ENCODE results near the gene TNFAIP8L1.

The TNFAIP8L1 gene

DNA sequence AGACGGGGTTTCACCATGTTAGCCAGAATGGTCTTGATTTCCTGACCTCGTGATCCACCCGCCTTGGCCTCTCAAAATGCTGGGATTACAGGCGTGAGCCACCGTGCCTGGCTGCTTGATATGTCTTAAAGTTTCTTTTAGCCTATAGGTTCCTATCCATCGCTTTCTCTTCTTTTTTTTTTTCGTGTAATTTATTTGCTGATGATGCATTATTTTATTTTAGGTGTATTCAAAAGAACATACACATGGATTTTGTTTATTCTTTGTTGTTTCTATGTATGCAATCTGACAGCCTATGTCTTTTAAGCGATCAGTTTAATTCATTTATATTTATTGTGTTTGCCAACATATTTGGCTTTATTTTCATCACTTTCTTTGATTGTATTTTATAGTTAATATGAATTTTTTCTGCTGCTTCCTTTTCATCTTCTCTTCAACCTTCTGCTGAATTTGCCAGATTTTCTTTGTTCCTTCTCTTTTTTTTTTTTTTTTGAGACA, 26.0 kb upstream of the TNFAIP8L1 start:
- no peak for DNase-seq

DNA sequence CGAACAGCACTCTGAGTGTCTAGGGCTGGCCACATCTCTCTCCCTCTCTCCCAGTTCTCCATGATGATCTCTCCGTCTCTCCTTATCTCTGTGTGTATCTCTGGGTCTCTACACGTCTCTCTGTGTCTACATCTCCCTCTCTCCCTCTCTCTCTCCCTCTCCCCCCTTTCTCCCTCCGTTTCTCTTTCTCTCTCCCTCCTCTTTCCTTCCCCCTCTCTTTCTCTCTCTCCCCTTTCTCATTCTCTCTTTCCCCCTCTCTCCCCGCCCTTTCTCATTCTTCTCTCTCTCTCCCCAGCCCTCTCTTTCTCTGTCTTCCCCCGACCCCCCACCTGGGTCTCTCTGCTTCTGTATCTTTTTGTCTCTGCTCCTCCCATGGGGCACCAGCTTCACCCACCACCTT, 21.3 kb upstream of the TNFAIP8L1 start:
- no peak for DNase-seq

- no peak for DNase-seq
Measured at GRCh38 chr19:4619668-4620294, 19.5 kb upstream of the TNFAIP8L1 start.

DNA sequence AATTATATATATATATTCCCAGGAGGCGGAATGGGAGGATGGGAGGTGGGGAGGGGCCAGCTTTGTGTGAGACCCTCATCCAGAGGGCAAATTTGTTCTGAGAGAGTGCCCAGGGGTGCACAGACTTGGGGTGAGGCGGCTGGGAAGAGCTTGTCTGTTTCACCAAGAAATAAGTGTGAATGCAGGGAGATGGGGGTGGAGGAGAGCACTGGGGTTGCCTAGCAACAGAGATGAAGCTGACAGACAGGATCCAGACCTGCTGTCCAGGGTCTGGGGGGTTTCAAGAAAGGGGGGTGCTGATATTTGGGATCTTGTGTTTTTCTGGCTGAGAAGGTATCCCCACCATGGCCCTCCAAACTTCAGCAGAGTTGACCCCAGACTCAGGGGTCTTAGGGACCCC, 18.6 kb upstream of the TNFAIP8L1 start:
- DNase-seq: no peak

DNA sequence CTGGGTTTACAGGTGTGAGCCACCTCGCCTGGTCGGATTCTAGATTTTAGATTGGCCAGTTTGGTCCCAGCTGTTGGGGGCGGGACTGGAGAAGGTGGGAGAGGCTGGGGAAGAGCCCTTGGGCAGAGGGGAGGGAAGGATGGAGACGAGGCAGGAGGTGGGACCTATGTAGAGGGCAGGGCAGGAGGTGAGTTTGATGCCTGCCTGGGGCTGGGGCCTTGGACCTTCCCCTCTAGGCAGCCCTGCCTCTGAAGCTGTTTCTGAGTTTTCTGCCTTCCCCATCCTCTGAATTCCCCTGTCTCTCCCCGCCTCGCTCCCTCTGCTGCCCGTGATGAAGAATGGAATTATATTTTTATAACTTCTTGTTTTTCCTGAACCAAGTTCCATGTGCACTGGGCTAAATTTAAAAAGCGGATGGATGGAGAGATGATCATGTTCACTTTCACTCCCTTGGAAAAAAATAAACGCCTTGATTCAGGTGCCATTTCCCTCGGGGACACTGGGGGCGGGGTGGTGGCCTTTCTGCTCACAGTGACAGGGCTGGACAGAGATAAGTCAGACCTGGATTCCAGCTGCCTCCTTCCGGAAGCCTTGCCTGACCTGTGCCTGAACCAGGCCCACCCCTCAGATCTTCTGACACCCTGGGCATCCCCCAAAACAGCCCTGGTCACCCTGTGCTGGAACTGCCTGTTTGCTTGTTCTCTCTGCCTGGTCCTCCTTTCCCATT, 16.5 kb upstream of the TNFAIP8L1 start:
- DNase-seq: no peak

GRCh38 chr19:4624301-4624700, 15.0 kb upstream of the TNFAIP8L1 start:
- DNase-seq: no peak

GRCh38 chr19:4624733-4625362, 14.5 kb upstream of the TNFAIP8L1 start:
- no peak for DNase-seq

DNA sequence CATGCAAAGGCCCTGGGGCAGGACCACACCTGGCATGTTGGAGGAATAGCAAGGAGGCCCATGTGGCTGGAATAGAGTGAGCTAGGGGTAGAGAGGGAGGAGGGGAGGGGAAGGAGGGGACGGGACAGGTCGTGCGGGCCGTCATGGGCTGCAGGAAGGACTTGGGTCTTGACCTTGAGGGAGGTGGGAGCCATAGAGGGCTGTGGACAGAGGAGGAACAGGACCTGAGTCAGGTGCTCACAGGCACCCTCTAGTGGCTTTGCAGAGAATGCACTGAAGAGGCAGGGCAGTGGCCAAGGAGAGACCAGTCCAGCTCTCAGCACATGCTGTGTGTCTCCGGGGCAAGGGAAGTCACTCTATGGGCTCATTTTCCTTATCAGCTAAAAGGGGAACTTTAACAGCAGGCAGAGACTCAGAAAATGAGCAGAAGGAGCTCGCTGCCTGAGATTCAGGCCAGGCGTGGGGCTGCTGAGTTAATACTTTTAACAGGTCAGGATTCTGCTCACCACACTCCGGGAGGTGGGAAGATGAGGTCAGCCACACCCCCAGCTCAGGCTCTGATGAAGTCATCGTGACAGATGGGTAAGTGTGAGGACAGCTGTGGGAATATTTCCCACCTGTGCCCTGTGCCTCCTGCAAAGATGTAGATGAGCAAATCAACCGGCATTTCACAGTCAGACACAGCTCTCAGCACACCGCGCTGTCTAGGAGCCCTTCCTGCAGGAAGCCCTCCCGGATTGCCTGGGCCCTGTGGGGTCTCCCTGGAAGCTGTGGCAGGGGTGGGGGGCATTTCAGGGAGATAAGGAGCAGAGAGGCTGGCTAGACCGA, 6.0 kb upstream of the TNFAIP8L1 start:
- peak; percentile 71 for DNase-seq

- DNase-seq: no peak
Measured at GRCh38 chr19:4635754-4636116, 3.6 kb upstream of the TNFAIP8L1 start.

DNA sequence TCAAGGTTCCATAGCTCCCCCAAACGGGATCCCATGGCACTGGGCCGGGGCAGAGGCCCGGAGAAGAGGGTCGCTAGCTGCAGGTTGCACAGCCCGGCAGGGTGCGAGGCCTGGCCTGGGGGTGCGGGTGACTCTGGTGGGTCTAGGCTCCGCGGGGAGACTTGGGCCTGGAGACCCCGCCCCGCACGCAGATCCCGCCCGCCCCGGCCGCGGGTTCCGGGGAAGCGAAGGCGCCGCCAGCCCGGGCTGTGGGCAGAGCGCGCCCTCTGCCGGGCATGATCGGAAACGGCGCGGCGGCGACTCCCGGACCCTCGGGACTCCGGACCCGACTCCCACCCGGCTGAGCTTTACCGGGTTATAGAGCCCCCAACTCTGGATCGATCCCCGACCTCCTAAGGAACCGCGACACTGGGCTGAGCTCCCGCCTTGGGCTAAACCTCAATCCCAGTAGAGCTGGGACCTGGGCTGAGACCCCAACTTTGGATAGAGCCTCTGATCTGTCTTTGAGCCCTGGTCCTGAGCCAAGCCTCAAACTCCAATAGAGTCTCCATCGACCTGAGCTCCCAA, 3.1 kb upstream of the TNFAIP8L1 start:
- DNase-seq: peak; percentile 93

GRCh38 chr19:4636761-4637160, 2.6 kb upstream of the TNFAIP8L1 start:
- DNase-seq: no peak

DNA sequence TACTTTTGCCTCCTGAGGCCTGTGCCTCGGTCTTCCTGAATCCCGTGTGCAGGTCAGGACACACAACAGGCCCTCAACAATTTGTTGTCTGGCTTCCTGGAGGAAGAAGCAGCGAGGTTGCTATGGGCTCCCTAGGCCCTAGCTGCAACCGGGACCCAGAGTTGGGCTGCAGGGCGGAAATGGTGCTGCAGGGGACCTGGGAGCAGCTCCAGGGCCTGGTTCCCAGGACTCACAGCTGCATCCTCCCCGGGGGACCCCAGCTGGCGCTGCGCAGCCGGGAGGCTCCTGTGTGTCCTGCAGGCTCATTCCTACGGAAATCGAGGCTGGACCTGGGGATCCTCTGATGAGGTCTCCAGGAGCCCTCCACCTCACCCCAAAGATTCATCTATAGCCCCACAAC, 999 bp upstream of the TNFAIP8L1 start:
- DNase-seq: peak; percentile 64

DNA sequence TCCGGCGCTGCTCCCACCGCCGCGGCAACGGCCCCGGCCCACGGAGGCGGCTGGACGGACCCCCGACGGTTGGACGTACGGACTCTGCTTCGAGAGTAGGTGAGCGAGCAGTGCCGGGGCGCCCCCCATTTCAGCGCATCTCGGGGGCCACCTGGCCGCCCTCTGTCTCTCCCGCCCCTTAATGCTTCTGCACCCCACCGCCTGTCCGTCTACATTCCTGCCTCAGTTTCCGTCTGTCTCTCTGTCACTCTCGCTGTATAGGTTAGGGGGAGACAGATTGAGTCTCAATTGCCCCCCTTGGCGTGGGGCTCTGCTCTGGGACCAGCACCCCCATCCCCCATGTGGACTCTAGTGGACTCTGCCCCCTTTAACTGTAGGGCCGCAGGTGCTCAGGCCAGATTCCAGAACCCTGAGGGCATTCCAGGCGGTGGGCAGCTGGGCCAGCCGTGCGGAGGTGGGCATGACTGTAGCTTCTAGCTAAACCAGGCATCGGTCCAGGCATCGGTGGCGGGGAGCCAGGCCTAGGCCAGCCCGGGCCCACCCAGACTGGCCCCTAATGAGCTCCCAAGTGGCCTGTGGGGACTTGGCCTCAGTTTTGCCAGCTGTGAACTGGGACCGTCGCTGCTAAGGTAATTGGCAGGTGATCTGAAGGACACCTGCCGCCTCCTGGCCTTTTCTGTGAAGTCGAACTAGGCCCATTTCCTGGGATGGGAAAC, 373 bp downstream of the TNFAIP8L1 start:
- no peak for DNase-seq

- DNase-seq: no peak
Measured at GRCh38 chr19:4640247-4641000, 1.1 kb downstream of the TNFAIP8L1 start.

- DNase-seq: no peak
Measured at GRCh38 chr19:4641132-4641531, 1.8 kb downstream of the TNFAIP8L1 start.

DNA sequence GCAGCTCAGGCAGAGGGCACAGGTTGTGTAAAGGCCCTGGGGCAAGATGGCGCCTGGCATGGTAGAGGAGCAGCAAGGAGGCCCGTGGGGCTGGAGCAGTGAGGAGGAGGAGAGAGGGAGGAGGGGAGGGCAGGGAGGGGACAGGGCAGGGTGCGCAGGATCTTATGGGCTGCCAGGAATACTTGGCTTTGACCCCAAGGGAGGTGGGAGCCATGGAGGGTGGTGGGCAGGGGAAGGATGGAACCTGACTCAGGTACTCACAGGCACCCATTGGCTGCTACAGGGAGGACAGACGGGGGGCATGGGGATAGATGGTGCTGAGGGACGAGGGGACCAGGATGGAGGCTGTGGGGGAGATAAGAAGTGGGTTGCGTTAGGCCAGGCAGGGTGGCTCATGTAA, 3.3 kb downstream of the TNFAIP8L1 start:
- no peak for DNase-seq

- DNase-seq: no peak
Measured at GRCh38 chr19:4645718-4646117, 6.4 kb downstream of the TNFAIP8L1 start.

DNA sequence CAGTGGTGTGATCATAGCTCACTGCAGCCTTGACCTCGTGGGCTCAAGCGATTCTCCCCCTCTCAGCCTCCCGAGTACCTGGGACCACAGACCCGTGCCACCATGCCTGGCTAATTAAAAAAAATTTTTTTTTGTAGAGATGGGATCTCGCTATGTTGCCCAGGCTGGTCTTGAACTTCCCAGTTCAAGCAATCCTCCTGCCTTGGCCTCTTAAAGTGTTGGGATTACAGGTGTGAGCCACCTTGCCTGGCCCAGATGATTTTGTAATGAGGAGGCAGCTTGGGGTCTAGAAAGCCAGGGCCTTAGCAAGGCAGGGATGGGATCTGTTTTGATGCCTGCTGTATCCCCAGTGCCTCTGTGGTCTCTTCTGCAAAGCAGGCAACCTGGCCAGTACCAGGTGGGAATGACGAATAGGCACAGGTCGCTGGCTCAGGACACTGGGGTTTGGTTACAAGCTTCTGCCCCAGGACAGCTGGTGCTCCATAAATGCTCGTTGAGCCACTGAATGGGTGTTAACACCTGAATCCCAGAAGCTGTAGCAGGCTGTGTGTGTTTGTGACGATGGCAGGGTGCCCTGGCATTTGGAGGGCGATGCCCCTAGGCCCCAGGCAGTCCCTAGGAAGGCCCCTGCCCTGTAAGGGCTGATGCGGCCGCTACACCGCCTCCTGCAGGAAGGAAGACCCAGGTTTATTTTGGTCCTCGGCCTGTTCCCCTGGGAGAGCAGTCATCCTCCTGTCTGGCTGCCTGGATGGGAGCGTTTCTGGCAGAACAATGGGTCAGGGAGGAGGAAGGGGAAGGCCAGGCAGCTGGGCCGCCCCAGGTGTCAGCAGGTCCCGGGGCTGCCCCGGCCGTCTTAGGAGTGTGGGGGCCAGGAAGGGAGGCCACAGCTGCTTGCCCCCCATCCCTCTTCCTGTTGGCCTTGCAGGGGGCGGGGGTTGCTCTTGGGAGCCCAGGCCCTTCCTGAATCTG, 8.6 kb downstream of the TNFAIP8L1 start:
- no peak for DNase-seq

DNA sequence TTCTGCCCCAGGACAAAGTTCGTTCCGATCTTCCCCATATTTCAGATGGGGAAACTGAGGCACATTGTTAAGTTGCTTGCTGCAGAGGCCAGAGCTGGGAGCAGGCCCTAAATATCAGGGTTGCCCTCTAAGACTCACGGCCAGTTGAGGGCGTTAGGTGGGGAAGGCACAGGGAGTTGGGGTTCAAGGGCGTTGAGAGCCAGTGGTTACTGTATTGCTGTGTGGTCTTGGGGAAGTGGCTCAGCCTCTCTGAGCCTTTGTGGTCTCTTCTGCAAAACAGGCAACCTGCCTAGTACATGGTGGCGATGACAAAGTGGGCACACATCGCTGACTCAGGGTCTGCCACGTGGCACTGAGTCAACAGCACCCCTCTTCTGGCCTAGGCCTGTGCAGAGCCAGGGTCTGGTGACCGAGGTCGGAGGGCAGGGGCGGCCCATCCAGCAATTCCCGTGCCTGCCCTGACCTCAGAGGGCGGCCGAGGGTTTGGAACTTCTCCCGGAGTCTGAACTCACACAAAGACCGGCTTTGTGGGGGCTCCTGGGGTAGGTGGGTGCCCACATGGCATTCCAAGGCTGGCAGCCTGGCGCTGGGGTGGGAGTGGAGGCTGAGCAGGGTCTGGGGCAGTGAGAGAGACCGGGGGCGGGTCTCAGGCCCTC, 10.2 kb downstream of the TNFAIP8L1 start:
- DNase-seq: no peak

DNA sequence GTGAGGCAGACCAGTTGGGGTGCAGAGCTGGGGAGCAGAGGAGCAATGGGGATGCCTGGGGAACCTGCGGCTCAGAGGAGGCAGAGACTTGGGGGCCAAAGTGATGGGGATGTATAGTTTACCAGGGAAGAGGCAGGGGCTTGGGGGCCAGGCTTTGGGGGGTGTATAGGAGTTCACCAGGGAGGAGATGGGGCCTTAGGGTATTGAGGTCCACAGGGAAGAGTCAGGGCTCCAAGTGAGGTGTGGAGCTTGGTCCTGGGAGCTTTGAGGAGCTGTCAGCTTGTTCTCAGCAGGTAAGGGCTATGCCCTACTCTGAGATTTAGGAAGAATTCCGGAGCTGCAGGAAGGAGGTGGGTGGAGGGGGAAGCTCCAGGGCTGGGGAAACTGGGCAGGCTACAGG, 10.8 kb downstream of the TNFAIP8L1 start:
- DNase-seq: no peak
